ENCODE results near the gene MYLK.

Gene MYLK

DNA sequence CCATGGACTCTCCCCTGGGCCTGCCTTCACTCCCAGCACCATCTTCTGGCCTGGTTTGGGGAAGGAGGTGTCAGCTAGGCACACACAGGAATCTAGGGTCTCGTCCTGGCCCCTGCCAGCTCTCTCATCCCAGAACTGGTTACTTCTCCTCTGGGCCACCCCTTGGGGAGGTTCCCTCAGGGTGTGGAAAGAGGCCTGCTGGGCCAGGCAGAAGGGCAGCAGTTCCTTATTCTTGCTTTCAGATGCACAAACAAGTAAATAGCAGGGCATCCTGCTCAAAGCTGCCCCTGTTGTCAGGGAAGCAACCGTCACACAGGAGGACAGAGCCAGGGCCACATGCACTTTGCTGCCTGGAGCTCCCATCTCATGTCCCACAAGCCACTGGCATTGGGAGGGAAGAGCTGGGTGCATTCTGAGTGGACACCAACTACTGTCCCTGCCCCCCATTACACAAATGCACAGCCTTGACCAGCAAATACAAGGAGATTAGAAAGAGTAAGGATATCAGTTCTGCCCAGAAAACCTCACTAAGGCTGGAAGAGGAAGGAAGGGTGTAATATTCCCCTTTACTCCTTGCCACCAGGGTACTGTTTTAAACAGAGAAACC lies 190.4 kb downstream of the MYLK start:
- DNase-seq (ENCODE audit: low spot score): no peak
- TF ChIP-seq, protein P1, sequence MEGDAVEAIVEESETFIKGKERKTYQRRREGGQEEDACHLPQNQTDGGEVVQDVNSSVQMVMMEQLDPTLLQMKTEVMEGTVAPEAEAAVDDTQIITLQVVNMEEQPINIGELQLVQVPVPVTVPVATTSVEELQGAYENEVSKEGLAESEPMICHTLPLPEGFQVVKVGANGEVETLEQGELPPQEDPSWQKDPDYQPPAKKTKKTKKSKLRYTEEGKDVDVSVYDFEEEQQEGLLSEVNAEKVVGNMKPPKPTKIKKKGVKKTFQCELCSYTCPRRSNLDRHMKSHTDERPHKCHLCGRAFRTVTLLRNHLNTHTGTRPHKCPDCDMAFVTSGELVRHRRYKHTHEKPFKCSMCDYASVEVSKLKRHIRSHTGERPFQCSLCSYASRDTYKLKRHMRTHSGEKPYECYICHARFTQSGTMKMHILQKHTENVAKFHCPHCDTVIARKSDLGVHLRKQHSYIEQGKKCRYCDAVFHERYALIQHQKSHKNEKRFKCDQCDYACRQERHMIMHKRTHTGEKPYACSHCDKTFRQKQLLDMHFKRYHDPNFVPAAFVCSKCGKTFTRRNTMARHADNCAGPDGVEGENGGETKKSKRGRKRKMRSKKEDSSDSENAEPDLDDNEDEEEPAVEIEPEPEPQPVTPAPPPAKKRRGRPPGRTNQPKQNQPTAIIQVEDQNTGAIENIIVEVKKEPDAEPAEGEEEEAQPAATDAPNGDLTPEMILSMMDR (IDR thresholded peaks at IDR 0.05; ENCODE audit: extremely low read depth, missing control alignments): no peak

DNA sequence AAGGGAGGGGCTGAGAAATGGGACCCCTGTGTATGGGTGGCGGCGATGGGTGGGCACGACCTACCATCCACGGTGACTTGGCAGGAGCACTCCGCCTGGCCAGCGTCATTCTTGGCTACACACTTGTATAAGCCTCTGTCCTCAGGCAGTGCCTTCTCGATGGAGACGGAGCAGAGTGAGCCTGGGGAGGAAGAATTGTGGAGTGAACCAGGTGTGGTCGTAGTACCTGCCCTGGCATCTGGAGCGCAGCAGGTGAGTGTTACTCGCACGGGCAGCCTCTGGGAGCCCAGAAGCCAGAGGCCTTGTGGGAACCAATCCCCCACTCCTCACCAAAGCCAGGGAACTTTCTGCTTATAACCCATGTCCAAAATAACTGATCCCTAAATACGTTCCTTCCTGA lies 191.5 kb downstream of the MYLK start:
- TF ChIP-seq, protein P1 (IDR thresholded peaks at IDR 0.05; ENCODE audit: extremely low read depth, missing control alignments): no peak
- no peak for DNase-seq (ENCODE audit: low spot score)

DNA sequence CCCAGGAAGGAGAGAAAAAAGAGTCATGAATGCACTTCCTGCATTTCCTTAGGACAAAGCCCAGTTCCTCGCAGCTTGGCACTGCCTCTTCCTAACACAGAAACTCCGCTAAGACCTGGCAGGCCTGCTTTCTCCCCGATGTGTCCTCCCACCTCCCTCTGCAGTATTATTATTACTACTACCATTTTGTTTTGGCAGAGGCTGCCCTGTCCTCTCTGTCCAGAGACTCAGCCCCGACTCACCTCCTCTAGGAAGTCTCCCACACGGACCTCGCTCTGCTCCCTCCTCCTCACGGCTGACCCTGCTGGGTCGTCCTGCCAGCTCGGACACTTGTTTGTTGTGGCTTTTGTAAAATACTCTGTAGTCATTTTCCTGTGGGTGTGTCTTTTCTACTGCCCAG lies 192.1 kb downstream of the MYLK start:
- TF ChIP-seq, protein P1 (IDR thresholded peaks at IDR 0.05; ENCODE audit: extremely low read depth, missing control alignments): no peak
- no peak for DNase-seq (ENCODE audit: low spot score)

DNA sequence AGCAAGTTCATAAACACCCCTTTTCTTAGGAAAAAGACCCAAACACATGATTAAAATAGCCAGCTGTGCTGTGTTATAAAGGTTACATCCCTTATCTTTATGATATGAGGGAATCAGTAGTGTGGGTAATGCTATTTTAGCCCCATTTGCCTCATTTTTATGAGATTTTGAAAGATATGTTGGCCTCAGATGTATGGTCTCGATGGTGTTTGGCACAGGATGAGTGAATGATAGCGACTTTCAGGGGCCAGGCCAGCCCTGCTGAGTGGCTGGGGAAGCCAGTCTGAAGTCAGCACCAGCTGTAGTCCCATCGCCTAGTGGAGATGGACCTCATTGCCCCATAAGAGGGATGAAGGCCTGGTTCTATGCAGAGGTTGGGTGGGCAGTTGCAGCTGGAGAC lies 194.3 kb downstream of the MYLK start:
- no peak for DNase-seq (ENCODE audit: low spot score)
- TF ChIP-seq, protein P1 (IDR thresholded peaks at IDR 0.05; ENCODE audit: extremely low read depth, missing control alignments): no peak

DNA sequence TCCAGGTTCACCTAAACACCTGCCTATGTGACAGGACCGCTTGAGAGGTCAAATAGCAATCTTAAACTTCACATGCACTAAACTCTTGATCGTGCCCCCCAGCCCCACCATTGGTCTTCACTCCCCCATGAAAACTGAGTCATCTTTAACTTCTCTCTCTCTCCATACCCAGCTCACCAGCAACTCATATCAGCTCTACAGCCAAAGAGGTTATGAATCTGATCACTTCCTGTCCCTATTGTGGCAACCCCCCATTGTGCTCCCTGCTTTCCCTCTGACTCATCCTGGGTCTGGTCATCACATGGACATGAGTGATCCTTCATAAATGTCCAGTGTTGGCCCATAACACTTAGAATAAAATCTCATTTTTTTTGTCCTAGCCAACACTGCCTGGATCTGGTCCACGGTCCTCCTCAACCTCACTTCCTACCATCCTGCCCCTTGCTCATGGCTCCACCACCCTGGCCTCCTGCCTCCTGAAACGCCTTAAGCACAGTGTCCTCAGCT lies 195.8 kb downstream of the MYLK start:
- DNase-seq (ENCODE audit: low spot score): no peak
- TF ChIP-seq, protein P1 (IDR thresholded peaks at IDR 0.05; ENCODE audit: extremely low read depth, missing control alignments): no peak

DNA sequence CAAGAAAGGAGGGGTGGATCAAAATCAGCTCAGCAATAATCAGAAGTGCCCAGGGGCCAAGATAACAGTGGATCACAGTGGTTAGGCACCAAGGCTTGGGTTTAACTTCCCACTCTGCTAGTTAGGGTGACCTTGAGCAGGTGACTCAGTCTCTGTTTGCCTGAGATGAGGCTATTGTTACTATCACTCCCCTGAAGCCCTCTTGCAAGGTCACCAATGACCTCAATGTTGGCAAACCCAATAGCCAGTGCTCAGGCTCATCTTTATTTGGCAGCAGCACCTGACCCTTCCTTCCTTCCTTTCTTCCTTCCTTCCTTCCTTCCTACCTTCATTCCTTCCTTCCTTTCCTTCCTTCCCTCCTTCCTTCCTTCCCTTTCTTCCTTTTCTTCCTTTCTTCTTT lies 196.8 kb downstream of the MYLK start:
- DNase-seq (ENCODE audit: low spot score): no peak
- TF ChIP-seq, protein P1 (IDR thresholded peaks at IDR 0.05; ENCODE audit: extremely low read depth, missing control alignments): no peak

DNA sequence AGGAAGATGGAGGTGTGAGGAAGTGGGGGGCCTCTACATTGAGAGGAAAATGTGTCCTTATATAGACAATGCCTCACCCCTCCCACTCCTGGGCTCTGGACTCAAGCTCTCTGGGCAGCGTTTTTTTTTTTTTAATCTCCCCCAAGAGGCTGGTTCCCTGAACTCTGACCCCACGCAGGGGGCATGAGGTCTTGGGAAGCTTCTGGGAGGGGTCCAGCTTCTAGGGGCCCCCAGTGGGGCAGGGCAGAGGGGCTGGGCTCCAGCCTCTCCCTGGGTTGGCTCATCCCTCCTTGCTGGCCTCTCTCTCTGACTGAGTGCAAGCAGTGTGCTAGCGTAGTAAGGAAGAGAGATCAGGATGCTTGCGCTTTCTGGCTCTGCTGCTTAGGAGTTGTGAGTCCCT lies 197.9 kb downstream of the MYLK start:
- TF ChIP-seq, protein P1 (IDR thresholded peaks at IDR 0.05; ENCODE audit: extremely low read depth, missing control alignments): no peak
- DNase-seq (ENCODE audit: low spot score): no peak

All from GM20000 (cell line).